ENCODE measurements around the gene TTC21A.
"Not testable (repeated sequence)": the region's sequence is repeated elsewhere in the genome, so short reads cannot be mapped to it uniquely, and the experiment has no call there.

Gene TTC21A, protein sequence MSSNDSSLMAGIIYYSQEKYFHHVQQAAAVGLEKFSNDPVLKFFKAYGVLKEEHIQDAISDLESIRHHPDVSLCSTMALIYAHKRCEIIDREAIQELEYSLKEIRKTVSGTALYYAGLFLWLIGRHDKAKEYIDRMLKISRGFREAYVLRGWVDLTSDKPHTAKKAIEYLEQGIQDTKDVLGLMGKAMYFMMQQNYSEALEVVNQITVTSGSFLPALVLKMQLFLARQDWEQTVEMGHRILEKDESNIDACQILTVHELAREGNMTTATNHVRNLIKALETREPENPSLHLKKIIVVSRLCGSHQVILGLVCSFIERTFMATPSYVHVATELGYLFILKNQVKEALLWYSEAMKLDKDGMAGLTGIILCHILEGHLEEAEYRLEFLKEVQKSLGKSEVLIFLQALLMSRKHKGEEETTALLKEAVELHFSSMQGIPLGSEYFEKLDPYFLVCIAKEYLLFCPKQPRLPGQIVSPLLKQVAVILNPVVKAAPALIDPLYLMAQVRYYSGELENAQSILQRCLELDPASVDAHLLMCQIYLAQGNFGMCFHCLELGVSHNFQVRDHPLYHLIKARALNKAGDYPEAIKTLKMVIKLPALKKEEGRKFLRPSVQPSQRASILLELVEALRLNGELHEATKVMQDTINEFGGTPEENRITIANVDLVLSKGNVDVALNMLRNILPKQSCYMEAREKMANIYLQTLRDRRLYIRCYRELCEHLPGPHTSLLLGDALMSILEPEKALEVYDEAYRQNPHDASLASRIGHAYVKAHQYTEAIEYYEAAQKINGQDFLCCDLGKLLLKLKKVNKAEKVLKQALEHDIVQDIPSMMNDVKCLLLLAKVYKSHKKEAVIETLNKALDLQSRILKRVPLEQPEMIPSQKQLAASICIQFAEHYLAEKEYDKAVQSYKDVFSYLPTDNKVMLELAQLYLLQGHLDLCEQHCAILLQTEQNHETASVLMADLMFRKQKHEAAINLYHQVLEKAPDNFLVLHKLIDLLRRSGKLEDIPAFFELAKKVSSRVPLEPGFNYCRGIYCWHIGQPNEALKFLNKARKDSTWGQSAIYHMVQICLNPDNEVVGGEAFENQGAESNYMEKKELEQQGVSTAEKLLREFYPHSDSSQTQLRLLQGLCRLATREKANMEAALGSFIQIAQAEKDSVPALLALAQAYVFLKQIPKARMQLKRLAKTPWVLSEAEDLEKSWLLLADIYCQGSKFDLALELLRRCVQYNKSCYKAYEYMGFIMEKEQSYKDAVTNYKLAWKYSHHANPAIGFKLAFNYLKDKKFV (N-terminal part only)

DNA sequence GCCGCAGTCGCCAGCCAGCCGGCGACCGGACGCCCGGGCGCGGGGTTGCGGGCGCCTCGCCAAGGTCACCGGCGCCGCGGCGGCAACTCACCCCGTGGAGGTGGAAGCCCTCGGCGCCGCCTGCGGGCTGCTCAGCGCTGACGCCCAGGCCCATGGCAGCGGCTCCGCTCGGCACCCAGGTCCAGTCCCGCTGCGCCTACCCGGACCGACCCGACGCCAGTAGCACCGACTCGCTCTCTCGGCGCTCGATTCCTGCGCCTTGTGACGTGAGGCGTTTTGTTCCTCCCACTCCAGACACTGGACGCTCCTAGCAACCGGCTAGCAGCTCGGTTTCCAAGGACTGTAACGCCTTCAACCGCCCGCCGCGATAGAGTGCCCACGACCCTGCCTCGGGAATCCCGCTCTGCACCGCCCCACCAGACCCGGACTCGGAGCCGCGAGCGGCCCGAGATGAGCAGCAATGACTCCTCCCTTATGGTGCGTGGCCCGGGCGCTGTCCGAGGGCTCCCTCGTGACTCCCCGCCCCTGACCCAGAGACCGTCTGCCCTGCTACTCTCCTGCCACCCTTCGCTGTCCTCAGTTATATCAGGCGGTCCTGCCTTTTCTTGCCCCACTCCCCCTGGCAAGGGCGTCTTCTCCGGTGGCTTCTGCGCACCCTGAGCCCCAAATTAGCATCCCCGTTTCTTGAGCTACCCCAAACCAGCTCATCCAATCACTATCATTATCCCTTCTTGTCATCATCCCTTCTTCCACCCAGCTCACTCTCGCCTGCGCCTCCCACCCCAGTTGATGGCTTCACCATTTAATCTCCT is at the start of gene TTC21A, which contains the start of gene GORASP1:
TTC21A (plus strand) TSS at position 293 of the 812 bp plus-strand sequence; CDS start at position 451, 158 bp downstream.
GORASP1 (minus strand) TSS at position 240 of the 812 bp plus-strand sequence; CDS start at position 154, 86 bp downstream.
- DNase-seq = peak; percentile 41

- not testable (repeated sequence) for DNase-seq
Measured at GRCh38 chr3:39061228-39061627, 46.3 kb upstream of the TTC21A start.

- no peak for DNase-seq
Measured at GRCh38 chr3:39062180-39062579, 45.3 kb upstream of the TTC21A start.

- no peak for DNase-seq
Measured at GRCh38 chr3:39063143-39063542, 44.3 kb upstream of the TTC21A start.

- no peak for DNase-seq
Measured at GRCh38 chr3:39064646-39065045, 42.8 kb upstream of the TTC21A start.

DNA sequence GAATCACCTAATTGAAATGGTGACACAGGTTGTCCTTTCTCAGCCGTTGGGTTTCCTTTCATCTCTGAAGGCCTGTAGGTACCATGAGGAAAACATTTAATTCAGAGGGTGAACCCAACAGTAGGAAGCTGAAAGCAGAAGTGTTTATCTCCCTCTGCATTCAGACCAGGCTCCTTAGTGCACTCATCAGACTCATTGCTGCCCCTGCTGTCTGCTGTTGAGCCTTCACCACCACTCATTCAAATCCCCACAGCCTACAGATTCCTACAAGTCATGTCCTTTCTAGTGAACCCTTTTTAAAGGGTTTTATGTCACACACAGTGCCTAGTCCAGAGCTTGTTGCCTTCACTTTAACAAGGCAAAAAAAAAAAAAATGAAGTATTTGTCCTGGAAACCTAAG is 42.3 kb upstream of the TTC21A start:
- DNase-seq = no peak

DNA sequence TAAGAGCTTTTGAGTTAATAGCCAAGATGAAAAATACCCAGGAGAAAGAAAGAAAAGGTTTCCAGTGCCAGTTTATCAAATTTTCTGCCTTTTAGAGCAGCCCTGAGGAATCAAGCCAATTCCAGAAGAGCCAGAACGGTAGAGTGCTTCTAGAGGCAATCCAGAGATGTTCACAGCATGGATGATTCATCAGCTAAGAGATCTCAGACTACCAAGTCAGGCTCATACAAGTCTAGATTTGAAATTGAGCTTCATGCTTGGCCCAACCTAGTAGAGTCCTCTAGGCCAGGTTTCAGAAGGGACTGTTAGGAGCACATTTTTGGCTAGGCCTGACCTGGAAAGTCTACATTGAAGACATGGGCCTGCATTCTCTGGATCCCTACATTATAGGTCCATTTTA is 40.2 kb upstream of the TTC21A start:
- no peak for DNase-seq

GRCh38 chr3:39068556-39068955 is 38.9 kb upstream of the TTC21A start:
- no peak for DNase-seq

DNA sequence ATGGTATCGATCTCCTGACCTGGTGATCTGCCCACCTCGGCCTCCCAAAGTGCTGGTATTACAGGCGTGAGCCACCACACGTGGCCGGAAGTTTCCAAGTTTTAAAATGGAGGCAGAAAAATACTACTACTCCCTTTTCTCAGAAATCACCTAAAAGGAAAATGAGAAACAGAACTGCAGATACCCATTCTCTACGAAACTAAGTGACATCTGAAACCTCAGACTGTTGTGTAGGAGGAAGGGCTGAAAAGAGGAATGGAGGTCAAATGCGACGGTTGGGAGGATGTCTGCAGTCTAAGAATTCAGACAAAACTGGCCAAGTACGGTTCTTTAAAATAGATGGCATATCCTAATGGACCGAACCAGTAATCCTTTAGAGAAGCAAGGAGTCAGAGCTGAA is 31.6 kb upstream of the TTC21A start:
- no peak for DNase-seq

GRCh38 chr3:39079530-39079929 is 27.9 kb upstream of the TTC21A start:
- no peak for DNase-seq

GRCh38 chr3:39080026-39080425 is 27.5 kb upstream of the TTC21A start:
- DNase-seq = no peak

GRCh38 chr3:39082666-39083313 is 24.7 kb upstream of the TTC21A start:
- no peak for DNase-seq

DNA sequence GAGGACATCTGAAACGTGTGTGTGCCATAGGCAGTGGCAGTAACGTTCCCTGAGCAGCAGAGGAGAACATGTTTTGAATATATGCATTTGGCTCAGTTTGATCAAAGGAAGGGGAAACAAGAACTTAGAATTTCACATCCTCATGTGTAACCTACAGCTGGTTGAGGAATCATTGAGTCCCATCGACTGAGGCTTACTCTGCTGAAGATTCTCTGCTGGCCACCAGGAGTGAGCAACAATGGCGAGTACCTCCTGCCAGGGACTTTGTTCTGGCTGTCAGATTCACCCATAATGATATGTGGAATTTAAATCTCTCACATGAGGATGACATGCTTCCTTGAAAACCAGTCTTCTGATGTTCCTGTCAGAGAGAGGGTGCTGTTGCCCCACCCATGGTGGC is 21.3 kb upstream of the TTC21A start:
- DNase-seq = no peak

- DNase-seq = no peak
Measured at GRCh38 chr3:39088456-39088855, 19.0 kb upstream of the TTC21A start.

GRCh38 chr3:39088889-39089288 is 18.6 kb upstream of the TTC21A start:
- DNase-seq = no peak

GRCh38 chr3:39090922-39091321 is 16.6 kb upstream of the TTC21A start:
- DNase-seq = no peak

- DNase-seq = no peak
Measured at GRCh38 chr3:39094851-39095677, 12.4 kb upstream of the TTC21A start.

GRCh38 chr3:39095778-39096177 is 11.7 kb upstream of the TTC21A start:
- DNase-seq = no peak

DNA sequence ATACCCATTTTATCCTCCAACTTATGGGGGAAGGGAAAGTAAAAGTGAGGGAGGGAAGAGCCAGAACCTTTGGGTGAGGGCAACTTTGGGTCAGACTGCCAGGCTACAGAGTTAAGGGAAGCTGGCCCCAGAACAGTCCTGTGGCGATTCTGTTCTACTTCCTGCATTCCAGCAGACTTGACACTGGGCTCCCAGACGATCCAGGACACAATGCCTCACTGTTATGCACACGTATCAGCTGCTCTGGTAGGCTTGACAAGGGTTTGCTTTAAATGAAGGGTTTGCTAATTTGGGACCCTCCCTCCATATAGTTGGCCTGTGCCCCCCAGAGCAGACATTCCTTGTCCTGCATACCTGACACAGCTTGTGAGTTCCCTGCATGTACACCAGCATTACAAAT is 10.7 kb upstream of the TTC21A start:
- DNase-seq = no peak

DNA sequence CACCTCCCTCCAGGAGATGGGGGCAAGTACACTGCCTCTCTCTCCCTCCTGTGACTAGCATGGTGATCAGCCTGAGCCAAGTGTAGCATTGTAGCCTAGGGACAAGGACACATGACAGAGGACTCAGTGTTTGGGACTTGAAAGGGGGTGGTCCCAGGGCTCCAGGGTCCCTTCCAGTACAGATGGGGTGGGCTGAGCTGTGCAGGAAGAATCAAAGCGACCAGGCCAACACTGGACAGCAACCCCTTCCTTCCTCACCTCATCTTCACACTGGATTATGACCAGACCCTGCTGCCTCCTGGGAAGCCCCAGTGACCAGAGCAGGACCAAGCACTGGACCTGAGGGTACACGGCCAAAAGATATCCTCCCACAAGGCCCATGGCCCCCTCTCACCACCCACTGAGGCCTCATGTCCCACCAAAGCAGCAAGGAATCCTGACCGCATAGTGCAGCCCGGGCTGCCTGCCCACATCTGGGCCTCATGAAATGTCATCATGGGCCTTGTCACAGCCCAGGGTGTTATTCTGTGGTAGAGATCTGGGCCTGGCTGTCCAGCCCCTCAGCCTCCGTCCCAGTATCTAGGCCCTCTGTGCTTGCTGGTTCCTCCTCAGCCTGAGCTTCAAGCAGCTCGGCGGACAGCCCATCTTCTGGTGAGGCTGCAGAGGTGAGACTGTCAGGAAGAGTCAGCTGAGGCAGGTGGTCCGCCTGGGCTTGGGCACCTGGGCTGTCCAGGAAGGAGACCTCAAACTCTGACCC is 9.6 kb upstream of the TTC21A start:
- DNase-seq = no peak
